Measurements from ENCODE around the gene PPP2R5D. TPM values are rescaled to one million over a fixed set of nuclear protein-coding genes. Genes with fewer than 3 reads are reported as not detected.

The PPP2R5D gene
- total and polyA plus RNA-seq, 9 of the 15 experiments (the other 6 are each of a cell fraction or from before 2014, with no cell fraction given) = 1.3 to 96.1 (median 38.4) TPM

DNA sequence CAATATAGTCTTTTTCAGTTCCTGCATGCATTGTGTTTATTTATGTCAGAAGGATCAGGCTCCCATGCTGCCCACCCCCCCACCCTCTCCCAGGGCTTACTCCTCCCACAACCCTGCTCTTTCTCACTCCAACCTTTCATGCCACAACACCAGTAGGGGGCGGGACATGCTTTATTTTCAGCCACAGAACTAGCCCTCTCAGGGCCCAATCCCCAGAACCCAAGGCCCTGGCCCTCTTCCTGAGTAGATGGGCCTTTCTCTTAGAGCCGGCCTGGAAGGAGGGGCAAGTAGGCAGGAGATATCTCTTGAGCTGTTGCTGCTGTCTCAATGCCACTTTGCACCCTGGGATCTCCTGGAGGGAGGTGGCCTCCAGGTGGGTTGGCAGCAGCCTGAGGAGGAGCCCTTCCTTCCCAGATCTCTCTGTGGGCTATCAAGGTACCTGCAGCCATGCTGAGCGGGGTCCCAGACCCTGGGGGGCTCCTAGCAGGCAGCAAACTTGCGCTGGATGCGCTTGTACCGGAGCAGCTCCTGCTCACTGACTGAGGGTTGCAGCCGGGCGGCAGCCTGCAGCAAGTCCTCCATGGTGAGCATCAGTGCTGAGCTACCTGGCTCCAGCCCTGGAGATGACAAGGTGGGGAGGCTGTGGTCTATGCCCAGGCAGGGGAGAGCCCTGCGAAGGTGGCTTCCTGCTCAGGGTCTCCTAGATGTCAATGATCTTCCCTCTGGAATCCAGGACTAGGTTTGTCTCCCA, 20.3 kb upstream of the PPP2R5D start (continued):
- no peak for TF ChIP-seq ZNF699 (CRISPR knock-in tag; IDR thresholded peaks at IDR 0.05; ENCODE audit: insufficient replicate concordance)
- TF ChIP-seq RFX5 (IDR thresholded peaks at IDR 0.05; ENCODE audit: low read depth, low read length) = no peak
- no peak for TF ChIP-seq PRMT5 (CRISPR knock-in tag; IDR thresholded peaks at IDR 0.05)
- TF ChIP-seq ZNF79 (CRISPR knock-in tag; IDR thresholded peaks at IDR 0.05; ENCODE audit: low read depth) = no peak
- TF ChIP-seq, protein P1, sequence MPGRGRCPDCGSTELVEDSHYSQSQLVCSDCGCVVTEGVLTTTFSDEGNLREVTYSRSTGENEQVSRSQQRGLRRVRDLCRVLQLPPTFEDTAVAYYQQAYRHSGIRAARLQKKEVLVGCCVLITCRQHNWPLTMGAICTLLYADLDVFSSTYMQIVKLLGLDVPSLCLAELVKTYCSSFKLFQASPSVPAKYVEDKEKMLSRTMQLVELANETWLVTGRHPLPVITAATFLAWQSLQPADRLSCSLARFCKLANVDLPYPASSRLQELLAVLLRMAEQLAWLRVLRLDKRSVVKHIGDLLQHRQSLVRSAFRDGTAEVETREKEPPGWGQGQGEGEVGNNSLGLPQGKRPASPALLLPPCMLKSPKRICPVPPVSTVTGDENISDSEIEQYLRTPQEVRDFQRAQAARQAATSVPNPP (IDR thresholded peaks at IDR 0.05; ENCODE audit: borderline replicate concordance, insufficient read depth, insufficient read length) = no peak
- TF ChIP-seq HSF4 (CRISPR knock-in tag; IDR thresholded peaks at IDR 0.05; ENCODE audit: borderline replicate concordance) = no peak
- TF ChIP-seq CSDE1 (IDR thresholded peaks at IDR 0.05) = no peak
- TF ChIP-seq, protein P2, sequence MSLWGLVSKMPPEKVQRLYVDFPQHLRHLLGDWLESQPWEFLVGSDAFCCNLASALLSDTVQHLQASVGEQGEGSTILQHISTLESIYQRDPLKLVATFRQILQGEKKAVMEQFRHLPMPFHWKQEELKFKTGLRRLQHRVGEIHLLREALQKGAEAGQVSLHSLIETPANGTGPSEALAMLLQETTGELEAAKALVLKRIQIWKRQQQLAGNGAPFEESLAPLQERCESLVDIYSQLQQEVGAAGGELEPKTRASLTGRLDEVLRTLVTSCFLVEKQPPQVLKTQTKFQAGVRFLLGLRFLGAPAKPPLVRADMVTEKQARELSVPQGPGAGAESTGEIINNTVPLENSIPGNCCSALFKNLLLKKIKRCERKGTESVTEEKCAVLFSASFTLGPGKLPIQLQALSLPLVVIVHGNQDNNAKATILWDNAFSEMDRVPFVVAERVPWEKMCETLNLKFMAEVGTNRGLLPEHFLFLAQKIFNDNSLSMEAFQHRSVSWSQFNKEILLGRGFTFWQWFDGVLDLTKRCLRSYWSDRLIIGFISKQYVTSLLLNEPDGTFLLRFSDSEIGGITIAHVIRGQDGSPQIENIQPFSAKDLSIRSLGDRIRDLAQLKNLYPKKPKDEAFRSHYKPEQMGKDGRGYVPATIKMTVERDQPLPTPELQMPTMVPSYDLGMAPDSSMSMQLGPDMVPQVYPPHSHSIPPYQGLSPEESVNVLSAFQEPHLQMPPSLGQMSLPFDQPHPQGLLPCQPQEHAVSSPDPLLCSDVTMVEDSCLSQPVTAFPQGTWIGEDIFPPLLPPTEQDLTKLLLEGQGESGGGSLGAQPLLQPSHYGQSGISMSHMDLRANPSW (CRISPR knock-in tag; IDR thresholded peaks at IDR 0.05) = no peak
- no peak for TF ChIP-seq MCM3 (IDR thresholded peaks at IDR 0.05)
- TF ChIP-seq CBX2 (IDR thresholded peaks at IDR 0.05; ENCODE audit: insufficient read depth, low read length, poor library complexity, severe bottlenecking) = no peak
- no peak for TF ChIP-seq NR3C1 (CRISPR knock-in tag; IDR thresholded peaks at IDR 0.05)
- no peak for TF ChIP-seq ZNF778 (CRISPR knock-in tag; IDR thresholded peaks at IDR 0.05)
- TF ChIP-seq ZNF57 (CRISPR knock-in tag; IDR thresholded peaks at IDR 0.05) = no peak
- TF ChIP-seq NONO (IDR thresholded peaks at IDR 0.05; ENCODE audit: low read depth in 2 of 2, low read length in 1 of 2) = no peak
- TF ChIP-seq ESRRB (CRISPR knock-in tag; IDR thresholded peaks at IDR 0.05; ENCODE audit: borderline replicate concordance) = no peak
- TF ChIP-seq MBD2 (IDR thresholded peaks at IDR 0.05; ENCODE audit: borderline replicate concordance, low read depth) = no peak

Measured in K562 (cell line).